HG03159 (cell line): ENCODE results near the gene TAMALIN.
"Not testable (repeated sequence)": the region's sequence is repeated elsewhere in the genome, so short reads cannot be mapped to it uniquely, and the experiment has no call there.

Experiments
- ATAC-seq: cut with Tn5 transposase; IDR thresholded peaks from one replicate; pipeline ENCODE4 v1.9.1; 2021; ENCODE audit warnings: mild to moderate bottlenecking, moderate library complexity; ENCODE audit not compliant: unreplicated experiment

The TAMALIN gene

GRCh38 chr12:52006726-52007157, at the start of gene TAMALIN:
TSS of gene TAMALIN (plus strand) at chr12:52006946. CDS start at chr12:52007020, 74 bp downstream.
- ATAC-seq, result no peak

- ATAC-seq, result no peak
Observed at GRCh38 chr12:51958542-51958941, 48.2 kb upstream of the TAMALIN start.

- ATAC-seq, result no peak
Observed at GRCh38 chr12:51959211-51959610, 47.5 kb upstream of the TAMALIN start.

- no peak for ATAC-seq
Observed at GRCh38 chr12:51959921-51960320, 46.8 kb upstream of the TAMALIN start.

GRCh38 chr12:51960488-51960887, 46.3 kb upstream of the TAMALIN start:
- no peak for ATAC-seq

GRCh38 chr12:51960890-51961289, 45.9 kb upstream of the TAMALIN start:
- ATAC-seq, result no peak

GRCh38 chr12:51961834-51962233, 44.9 kb upstream of the TAMALIN start:
- ATAC-seq, result no peak

- ATAC-seq, result no peak
Observed at GRCh38 chr12:51962737-51963136, 44.0 kb upstream of the TAMALIN start.

- ATAC-seq, result no peak
Observed at GRCh38 chr12:51963477-51963876, 43.3 kb upstream of the TAMALIN start.

- ATAC-seq, result no peak
Observed at GRCh38 chr12:51969643-51970042, 37.1 kb upstream of the TAMALIN start.

GRCh38 chr12:51970904-51971646, 35.7 kb upstream of the TAMALIN start:
- ATAC-seq, result peak; percentile 85

- ATAC-seq, result no peak
Observed at GRCh38 chr12:51971679-51972421, 34.9 kb upstream of the TAMALIN start.

GRCh38 chr12:51972422-51972812, 34.3 kb upstream of the TAMALIN start:
- ATAC-seq, result no peak

- no peak for ATAC-seq
Observed at GRCh38 chr12:51972849-51973273, 33.9 kb upstream of the TAMALIN start.

GRCh38 chr12:51973560-51973959, 33.2 kb upstream of the TAMALIN start:
- ATAC-seq, result no peak

GRCh38 chr12:51974646-51975045, 32.1 kb upstream of the TAMALIN start:
- ATAC-seq, result no peak

GRCh38 chr12:51975196-51975595, 31.6 kb upstream of the TAMALIN start:
- ATAC-seq, result no peak

- no peak for ATAC-seq
Observed at GRCh38 chr12:51976376-51977160, 30.2 kb upstream of the TAMALIN start.

GRCh38 chr12:51977320-51977753, 29.4 kb upstream of the TAMALIN start:
- no peak for ATAC-seq

- not testable (repeated sequence) for ATAC-seq
Observed at GRCh38 chr12:51979306-51979705, 27.4 kb upstream of the TAMALIN start.

GRCh38 chr12:51980051-51980808, 26.5 kb upstream of the TAMALIN start:
- ATAC-seq, result no peak
